Glutamatergic neuron (in vitro differentiated cells): ENCODE measurements around the gene CDK14. TPM values are rescaled to one million over a fixed set of nuclear protein-coding genes. Genes with fewer than 3 reads are reported as not detected.

Experiments used
- DNase-seq: peaks from one replicate; pipeline ENCODE4 v3.0.0; 2022
- H3K27ac Mint-ChIP-seq: one replicate; pipeline ENCODE4 v1.8.0; 2020; ENCODE audit warnings: mild to moderate bottlenecking, mixed read lengths, inconsistent platforms; ENCODE audit not compliant: unreplicated experiment
- H3K27me3 Mint-ChIP-seq: one replicate; pipeline ENCODE4 v1.8.0; 2020; ENCODE audit warnings: mild to moderate bottlenecking, moderate library complexity, mixed read lengths, inconsistent platforms; ENCODE audit not compliant: unreplicated experiment
- H3K36me3 Mint-ChIP-seq: one replicate; pipeline ENCODE4 v1.8.0; 2020; ENCODE audit warnings: mild to moderate bottlenecking, mixed read lengths, inconsistent platforms; ENCODE audit not compliant: unreplicated experiment
- H3K4me1 Mint-ChIP-seq: one replicate; pipeline ENCODE4 v1.8.0; 2020; ENCODE audit warnings: mild to moderate bottlenecking, low read depth, mixed read lengths, inconsistent platforms; ENCODE audit not compliant: unreplicated experiment
- H3K4me3 Mint-ChIP-seq: one replicate; pipeline ENCODE4 v1.8.0; 2020; ENCODE audit warnings: mild to moderate bottlenecking, mixed read lengths, inconsistent platforms; ENCODE audit not compliant: unreplicated experiment
- H3K9me3 Mint-ChIP-seq: one replicate; pipeline ENCODE4 v1.8.0; 2020; ENCODE audit warnings: mild to moderate bottlenecking, moderate library complexity, mixed read lengths, inconsistent platforms; ENCODE audit not compliant: unreplicated experiment
- CTCF ChIP-seq: fragments of 200-600 bp; sonication (generic); IDR thresholded peaks from one replicate; pipeline ENCODE4 v1.5.0; 2021; ENCODE audit not compliant: partially characterized antibody, unreplicated experiment
- total RNA-seq: library from RNA; stranded (reverse); fragmentation: NEBNext Ultra II Directional; extraction: Animal tissue kit (Norgen Biotek cat#: 25700); gene quantifications from one replicate; pipeline ENCODE4 v1.2.1, GENCODE V29; 2021; ENCODE audit not compliant: unreplicated experiment

The CDK14 gene
- total RNA-seq, 1 donor from 2014 or later = 96.5 TPM

- Mint-ChIP-seq H3K36me3 (peaks cover 7% of the 10 kb centered on the region), H3K27me3 (peaks cover 4% of the 10 kb centered on the region), H3K27ac (peak overlapping the region; percentile 86), H3K4me1 (peaks cover 22% of the 10 kb centered on the region), H3K9me3 (peaks cover 1% of the 10 kb centered on the region), H3K4me3 (no peak overlapping the region)
- no peak for TF ChIP-seq CTCF
- no peak for DNase-seq
Measured at GRCh38 chr7:90988996-90989765, 393.1 kb downstream of the CDK14 start.

DNA sequence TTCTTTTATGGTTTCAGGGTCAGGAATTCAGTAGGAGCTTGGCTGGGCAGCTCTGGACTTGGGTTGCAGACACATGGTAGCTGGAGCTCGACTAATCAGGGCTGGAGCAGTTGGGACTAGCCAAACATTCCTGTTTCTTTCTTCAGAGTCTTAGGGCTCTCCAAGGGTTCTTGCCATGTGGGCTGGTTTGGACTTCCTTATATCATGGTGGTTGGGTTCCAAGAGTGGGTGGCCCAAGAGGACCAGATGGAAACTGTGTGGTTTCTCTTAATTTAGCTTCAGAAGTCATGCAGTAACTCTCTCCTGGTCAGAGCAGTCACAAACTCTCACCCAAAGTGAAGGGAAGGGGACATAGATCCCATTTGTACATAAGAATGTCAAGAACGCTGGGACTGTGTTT, 398.0 kb downstream of the CDK14 start:
- Mint-ChIP-seq H3K4me3 (no peak overlapping the region), H3K36me3 (no peaks in the 10 kb centered on the region), H3K27me3 (no peaks in the 10 kb centered on the region), H3K27ac (no peak overlapping the region), H3K4me1 (peaks cover 5% of the 10 kb centered on the region), H3K9me3 (no peaks in the 10 kb centered on the region)
- DNase-seq = no peak
- TF ChIP-seq CTCF = no peak

DNA sequence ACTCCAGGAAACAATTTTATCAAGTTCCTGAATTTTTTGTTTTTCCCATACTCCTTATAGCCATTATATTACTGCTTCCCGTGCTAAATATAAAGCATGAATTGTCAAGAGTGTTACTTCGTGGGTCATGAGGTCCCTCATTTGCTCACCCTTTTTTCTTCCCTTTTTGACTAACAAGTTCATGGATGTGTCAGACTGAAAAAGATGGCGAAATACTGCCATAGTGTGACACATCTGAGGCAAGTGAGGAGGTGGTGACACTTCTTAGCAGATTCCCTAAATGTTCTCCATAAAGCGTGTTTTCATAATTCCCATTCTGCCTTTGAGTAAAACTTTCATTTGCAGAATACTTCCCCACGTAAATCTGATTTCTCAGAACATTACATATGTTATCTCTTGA, 398.5 kb downstream of the CDK14 start:
- Mint-ChIP-seq H3K36me3 (no peaks in the 10 kb centered on the region), H3K27ac (no peak overlapping the region), H3K4me3 (no peak overlapping the region), H3K9me3 (no peaks in the 10 kb centered on the region), H3K4me1 (no peaks in the 10 kb centered on the region), H3K27me3 (no peaks in the 10 kb centered on the region)
- TF ChIP-seq CTCF = no peak
- no peak for DNase-seq

DNA sequence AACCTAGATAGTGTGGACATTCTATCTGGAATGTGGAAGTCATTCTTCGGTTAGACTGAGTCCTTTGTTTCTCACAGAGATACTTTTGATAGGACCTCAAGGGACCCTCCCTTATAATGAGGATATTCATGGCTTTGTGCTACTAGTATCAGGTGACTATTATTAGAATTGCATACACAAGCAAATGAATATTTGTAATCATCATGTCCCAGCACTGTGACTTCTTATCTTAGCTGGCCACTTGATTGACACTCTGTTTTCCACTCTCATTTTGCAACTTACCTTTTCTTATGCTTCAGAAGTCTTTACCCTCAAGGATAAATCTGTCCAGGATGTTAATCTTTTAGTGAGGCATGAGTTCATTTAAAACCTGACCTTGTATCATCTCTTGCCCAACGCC, 399.9 kb downstream of the CDK14 start:
- Mint-ChIP-seq H3K9me3 (no peaks in the 10 kb centered on the region), H3K27ac (no peak overlapping the region), H3K36me3 (no peaks in the 10 kb centered on the region), H3K4me1 (no peaks in the 10 kb centered on the region), H3K27me3 (no peaks in the 10 kb centered on the region), H3K4me3 (no peak overlapping the region)
- DNase-seq = no peak
- no peak for TF ChIP-seq CTCF
